Activated CD4-positive, CD25-positive, alpha-beta regulatory T cell treated with anti-CD3 and anti-CD28 coated beads, Interleukin-2, amount 50 U/mL, for 16 hours (primary cell): Measurements from ENCODE around the gene ADD3.
A peak's percentile ranks its signal among the peaks of the same experiment; 100 is the strongest.

Experiments
- DNase-seq: peaks from one replicate; pipeline ENCODE4 v3.0.0-alpha.2; 2020; ENCODE audit warnings: low read depth, low spot score

ADD3 gene

DNA sequence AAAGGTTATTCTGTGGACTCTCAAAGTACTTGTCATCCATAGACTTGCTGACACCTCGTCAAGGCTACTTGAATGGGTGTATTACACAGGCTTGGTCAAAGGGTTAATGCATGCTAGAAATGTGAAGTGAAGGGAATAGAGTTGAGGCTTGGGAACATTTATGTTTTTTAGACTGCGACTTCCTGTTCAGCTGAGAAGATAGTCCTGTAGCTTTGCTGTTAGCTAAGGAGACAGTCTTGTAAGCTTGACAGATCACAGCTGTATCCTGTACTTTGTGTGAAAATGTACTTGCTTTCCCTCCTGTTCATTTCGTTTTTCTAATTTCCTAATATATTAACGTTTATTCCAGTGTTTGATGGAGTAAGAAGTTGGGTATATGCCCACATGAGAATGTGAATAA lies 52.1 kb downstream of the ADD3 start:
- DNase-seq, result no peak

DNA sequence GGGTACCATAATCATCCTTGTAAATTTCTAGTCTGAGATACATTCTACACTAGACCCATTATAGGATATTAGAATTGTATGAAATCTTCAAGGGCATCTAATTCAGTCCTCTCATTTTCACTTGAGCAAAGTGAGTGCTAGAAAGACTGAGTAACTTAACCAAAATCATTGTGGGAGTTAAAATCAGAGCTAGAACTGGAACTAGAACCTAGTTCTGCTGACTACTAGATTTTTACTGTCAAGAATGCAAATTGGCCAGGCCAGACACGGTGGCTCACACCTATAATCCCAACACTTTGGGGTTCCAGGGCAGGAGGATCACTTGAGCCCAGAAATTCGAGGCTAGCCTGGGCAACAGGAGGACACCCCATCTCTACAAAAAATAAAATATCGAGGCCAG lies 53.9 kb downstream of the ADD3 start:
- DNase-seq, result no peak

DNA sequence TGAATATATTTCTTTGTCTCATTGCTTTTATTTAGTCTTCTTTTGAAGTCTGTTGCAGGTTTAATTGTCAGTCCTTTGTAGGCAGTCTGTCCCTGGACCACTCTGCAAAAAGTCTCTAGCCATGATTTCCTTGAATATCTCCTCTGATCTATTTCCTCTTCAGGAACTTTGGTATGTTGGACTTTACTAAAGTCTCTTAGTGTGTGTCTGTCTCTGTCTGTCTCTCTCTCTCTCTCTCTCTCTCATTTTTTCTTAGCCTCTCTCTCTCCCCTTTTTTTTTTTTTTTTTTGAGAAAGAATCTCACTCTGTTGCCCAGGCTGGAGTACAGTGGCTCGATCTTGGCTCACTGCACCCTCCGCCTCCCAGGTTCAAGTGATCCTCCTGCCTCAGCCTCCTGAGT lies 57.5 kb downstream of the ADD3 start:
- DNase-seq, result no peak

DNA sequence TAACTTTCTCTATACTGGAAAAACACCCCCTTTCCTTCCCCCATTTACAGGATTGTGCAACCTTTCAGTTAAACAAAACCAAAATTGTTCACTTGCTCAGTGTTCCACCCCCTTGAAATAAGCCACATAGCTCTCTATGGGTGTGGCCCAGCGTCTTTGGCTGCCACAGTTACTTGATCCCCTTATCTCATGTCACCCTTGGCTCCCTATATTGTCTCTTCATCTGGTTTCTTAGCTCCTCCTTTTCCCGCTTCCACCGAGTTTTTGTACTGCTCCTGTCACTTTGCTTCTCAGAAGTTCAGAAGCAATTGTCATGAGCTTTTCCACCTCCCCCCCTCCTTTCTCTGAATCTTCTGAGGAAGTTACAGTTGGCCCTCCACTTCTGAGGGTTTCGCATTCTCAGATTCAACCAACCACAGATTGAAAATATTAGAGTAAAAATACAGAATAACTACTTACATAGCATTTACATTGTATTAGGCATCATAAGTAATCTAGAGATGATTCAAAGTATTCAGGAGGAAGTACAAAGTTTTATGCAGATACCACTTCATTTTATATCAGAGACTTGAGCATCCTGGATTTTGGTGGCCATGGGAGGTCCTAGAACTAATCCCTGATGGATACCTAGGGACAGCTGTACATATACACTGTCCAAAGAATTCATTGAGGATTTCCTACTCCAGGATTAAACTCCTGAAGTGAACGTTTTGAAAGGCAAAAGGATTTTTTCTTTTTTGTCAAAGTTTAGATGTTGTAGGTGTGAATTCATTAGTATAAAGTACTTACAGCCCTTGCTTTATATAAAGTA lies 60.4 kb downstream of the ADD3 start:
- DNase-seq, result peak; percentile 17

DNA sequence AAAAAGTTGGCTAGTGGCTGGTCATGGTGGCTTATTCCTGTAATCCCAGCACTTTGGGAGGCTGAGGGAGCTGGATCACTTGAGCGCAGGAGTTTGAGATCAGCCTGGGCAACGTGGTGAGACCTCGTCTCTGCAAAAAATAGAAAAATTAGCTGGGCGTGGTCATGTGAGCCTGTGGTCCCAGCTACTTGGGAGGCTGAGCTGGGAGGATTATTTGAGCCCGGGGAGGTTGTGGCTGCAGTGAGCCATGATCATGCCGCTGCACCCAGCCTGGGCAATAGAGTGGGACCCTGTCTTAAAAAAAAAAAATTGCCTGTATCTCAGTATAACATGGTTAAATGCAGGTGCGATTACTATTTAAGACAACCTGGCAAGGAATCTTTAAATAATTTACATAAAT lies 61.0 kb downstream of the ADD3 start:
- no peak for DNase-seq

DNA sequence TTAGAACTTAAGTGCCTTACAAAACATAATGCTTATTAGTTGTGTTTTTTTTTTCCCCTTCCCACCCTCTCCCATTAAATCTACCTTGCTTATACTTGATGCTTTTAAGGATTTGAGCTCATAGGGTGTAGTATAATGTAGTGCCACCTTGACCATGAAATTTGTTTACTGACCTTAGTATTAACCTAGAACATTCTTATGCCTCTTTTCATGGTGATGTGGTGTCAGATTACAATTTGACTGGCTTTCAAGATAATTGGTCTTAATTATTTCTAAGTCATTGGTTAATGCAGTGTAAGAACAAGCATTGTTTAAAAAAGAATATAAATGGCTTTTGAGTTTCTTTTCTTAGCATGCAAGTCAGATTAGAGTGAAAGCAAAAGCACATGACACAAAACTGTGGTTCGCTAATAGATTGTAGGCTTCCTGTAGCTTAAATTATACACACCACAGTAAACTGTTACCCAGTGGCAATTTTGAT lies 61.8 kb downstream of the ADD3 start:
- no peak for DNase-seq

DNA sequence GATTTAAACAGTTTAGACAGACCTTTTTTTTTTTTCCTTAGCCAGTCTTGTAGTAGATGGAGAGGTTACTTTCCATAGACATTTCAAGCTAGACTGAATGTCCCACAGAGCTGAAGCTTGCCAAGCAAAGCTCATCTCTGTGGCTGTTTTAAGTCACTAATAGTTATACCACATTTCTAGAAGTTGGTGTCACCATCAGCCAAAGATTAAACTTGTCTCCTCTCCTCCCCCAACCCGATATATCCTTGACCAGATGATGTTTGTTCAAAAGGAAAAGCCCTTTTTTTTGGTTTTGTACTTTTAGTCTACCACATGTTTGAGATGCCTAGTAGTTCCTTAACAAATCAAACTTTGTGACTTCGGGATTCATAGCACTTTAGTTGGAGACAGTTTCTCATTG lies 66.1 kb downstream of the ADD3 start:
- DNase-seq, result no peak

DNA sequence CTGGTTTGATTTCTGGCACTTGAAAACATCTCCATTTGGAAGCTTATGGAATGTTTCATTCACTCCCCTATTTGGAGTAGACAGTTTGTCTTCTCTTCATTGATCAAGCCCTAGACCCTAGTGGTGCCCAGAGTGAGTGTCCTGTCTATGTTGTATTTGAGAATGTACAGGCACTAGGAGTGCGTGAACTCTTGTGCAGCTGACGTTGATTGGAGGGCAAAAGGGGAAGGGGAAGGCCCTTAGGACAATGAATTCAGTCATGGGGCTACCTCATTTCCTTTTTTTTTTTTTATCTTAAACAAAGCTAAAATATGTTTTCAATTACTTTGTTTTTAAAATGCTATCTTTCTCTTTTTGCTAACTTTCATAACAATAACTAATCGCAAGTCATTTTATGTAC lies 66.5 kb downstream of the ADD3 start:
- DNase-seq, result no peak

DNA sequence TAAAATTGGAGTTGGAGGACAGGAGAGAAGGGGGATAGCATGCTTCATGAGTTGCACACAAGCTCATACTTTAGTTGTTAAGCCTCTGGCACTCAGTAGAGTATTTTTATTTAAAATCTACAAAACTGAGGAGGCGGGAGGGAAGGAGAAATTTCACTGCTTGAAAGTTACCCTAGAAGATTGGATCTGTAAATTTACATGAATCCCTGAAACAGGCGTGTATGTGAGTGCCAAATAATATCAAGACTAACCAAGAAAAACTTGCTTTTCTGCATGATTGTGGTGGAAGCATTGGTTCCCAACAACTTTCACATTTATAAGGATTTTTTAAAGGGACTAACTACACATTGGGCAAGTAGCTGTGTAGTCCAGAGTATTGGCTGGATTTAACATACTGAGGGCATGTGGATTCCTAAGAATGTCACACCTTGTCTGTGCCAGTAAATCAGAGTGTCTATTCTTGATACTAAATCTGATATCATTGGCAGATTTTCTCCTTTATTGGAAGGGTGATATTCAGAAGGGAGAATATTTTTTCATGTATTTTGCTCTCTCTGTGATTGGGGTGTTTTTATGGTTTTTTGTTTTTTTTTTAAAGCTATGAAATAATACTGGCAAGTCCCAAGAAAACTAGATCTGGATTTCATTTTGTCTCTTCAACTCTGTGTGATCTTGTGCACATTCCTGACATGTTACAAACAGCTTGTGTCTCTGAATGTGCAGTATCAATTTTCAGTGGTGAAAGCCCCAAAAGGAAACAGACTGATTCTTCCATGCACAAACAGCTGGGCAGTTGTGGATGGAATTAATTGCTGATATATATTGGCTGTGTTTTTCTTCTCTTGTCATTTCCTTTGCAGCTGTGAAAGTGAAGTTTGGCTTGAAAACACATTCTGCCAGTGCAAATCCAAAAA lies 67.2 kb downstream of the ADD3 start:
- DNase-seq, result no peak

DNA sequence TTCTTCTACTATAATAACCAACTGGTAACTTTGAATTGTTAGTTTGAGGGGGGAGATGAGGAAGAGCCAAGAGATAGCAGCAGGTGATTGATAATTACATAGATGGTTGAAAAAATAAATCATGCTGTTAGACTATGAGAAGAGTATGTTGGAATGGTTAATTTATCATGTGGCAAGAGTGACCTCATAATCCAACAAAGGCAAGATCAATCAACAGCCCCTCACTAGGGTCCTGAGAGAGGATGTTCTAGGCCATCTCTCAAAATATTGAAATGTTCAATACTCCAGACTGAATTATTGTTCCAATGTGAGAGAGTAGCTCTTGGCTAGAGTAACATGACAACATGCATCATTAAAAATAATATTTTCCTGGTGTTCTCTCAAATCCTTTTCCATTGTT lies 67.9 kb downstream of the ADD3 start:
- no peak for DNase-seq

DNA sequence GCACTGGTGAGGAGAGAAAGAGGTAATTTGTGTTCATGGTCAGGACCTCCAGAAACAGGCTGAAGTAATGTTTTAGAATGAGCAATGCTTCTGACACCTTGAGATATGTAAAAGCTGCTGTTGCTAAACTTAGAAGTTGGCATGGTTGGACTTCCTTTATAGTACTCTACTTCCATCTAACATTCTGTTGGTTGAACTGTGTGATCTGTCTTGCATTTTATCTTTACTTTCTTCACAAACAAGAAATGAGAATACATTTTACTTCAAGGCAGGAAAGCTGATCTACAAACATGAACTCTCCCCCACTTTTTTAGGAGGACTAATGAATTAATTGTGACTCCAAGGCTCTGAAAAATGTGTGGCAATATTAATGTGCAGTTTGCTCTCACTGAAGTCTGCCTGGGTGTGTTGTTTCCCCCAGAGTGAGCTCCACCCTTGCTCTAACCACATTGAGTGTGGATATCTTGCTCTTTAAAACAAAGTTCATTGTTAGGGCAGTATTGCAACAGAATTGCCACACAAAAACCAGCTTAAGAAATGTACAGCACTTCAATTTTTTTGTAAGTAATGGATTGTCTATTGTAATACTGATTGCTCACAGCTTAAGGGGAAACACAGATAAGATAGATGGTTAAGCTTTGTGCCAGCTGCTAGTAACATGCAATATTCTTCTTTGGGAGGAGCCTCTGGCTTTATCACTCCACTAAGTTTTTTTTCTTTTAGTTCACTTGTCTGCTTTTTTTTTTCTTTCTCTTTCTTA lies 69.0 kb downstream of the ADD3 start:
- no peak for DNase-seq

DNA sequence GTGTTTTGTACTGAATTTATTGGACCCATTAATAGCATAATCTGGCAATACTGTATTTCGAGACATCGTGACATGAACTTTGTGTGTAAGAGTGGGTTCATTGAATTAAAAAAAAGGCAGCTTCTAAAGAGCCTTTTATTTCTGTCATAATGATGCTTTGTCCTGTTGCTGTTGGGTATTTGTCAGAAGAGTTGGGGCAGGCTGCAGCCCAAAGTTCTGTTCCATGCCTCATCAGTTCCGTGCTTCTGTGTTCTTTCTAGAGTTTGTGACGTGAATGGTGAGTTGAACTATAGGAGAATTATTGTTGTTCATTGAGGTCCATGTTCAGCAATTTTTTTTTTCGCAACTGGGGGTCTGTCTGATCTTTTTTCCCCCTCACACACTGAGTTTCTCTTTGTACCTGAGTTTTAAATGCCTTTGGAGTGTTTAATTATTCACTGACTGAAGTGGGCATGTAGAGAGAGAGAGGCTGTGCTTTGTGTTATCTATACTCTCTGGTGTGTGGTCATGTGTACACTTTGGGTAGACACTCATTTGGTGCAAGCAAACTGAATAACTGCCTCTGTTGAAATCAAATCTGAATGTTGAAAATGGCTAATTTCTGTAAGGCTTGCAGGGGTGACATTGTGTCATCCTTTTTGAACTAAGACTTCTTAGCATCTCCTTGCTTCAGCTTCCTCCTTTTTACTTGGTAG lies 69.8 kb downstream of the ADD3 start:
- DNase-seq, result no peak

DNA sequence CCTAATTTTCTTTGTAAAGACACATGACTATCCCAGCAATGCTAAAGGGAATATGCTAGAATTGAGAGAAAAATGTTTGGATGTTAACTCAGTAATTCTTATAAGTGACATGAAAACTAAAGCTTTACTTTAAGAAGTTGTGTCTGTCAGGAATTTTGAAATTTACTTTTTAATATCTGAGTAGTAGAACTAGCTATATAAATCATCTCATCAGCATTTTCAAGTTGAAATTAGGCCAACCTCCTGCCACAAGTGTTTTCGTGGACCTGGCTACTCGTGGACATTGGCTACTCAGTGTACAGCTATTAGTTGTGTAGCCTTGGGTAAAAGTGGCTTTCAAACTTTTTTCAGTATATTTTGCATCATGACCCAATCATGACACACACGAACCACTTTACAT lies 70.5 kb downstream of the ADD3 start:
- no peak for DNase-seq

DNA sequence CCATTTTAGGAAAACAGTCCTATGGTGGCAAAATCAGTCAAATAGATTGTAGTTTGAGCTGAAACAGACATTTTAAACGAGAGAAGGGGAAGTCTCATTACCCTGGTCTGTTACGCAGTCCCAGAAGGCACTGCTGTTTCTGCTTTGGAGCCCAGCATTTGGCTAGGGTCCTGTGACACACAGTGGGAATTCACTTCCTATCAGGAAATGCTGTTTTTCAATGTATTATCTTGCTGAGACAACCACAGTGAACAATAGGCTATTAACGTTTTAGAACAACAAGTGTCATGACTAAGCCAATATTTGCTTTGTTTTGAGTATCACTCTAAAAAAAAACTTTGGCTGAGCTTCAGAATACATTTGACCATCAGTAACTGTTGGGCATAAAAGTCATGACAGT lies 74.1 kb downstream of the ADD3 start:
- DNase-seq, result no peak

DNA sequence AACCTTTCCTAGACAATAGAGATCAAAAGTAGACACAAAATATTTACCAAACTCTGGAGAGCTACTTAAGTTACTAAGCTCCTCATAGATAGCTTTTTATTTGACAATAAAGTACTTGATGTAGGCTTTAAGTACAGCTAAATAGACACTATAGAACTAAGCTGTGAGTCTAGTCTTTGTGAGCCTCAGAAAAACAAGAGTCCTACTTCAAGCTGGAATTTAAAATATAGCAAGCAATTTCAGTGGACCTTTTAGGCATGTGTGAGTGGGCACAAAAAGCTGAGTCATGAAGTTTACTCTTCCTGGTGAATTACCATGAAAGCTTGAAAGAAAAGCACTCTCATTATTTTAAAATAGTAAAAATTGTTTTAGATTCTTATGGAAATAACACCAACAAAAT lies 76.1 kb downstream of the ADD3 start:
- no peak for DNase-seq

DNA sequence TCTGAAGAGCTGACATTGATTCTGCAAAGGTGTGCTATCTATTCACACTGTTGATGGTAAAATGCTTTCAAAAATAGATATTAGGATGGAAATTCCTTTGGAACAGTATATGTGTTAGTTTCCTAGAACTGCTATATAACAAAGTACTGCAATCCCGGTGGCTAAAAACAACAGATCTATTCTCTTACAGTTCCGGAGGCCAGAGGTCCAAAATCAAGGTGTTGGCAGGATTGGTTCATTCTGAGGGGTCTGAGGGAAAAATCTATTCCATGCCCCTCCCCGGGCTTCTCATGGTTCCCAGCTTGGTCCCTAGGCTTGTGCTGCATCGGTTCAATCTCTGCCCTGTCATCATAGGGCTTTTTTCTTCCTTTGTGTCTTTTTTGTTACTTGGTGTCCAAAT lies 79.9 kb downstream of the ADD3 start:
- DNase-seq, result no peak

DNA sequence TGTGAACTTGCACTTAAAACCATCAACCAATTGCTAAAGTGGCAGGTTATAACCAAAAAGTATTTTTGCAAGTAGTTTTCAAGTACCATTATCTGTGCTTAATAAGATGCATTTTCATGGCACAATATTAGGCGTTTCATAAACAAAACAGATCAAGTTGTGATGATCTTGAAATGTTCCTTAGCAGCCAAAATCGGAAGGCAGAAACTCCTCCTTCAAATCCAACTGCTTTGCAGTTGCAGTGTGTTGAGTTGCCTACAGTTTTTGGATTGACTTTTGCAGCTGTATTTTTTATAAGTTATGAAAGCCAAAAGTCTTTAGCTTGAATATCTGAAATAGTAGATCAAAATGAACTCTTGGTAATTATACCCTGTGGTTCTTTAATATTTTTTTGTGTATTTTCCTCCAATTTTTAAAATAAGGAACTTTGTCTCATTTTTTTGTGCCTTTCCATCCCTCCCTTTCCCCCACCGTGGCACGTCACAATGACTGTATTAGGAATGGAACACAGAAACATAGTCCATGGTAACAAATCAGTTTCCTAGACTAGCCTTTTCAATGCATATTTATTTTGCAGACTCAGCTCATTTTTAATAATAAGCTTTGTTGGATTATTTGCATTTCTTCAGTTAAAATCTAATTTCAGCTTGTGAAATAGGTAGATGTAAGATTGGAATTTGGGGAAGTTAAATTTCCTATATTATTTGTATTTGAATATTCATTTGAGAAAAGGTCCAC lies 80.8 kb downstream of the ADD3 start:
- DNase-seq, result no peak

DNA sequence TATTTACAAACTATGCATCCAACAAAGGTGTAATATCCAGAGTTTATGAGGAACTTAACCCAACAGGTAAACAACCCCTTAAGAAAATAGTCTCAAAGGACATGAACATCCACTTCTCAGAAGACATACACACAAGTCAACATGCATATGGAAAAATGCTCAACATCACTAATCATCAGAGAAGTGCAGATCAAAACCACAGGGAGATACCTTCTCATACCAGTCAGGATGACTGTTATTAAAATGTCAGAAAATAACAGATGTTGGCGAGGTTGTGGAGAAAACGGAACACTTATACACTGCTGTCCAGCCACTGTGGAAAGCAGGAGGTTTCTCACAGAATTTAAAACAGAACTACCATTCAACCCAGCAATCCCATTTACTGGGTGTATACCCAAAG lies 84.0 kb downstream of the ADD3 start:
- DNase-seq, result no peak

DNA sequence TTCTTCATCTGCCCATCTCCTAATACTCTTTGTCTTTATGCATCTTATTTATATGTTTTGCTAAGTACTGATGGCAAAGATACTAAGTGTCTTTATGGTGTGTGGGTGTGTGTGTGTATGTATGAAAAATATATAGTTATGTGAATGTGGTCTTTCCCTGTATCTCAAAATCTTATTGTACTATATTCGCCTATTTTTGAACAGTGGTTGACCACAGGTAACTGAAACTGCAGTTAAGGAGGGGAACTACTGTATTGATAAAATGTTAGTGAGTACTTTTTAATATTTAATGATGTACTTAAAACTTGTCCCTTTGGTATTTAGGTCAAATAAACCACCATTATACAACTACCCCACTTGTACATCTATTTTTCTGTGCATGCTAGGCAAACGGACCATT lies 85.9 kb downstream of the ADD3 start:
- DNase-seq, result no peak

DNA sequence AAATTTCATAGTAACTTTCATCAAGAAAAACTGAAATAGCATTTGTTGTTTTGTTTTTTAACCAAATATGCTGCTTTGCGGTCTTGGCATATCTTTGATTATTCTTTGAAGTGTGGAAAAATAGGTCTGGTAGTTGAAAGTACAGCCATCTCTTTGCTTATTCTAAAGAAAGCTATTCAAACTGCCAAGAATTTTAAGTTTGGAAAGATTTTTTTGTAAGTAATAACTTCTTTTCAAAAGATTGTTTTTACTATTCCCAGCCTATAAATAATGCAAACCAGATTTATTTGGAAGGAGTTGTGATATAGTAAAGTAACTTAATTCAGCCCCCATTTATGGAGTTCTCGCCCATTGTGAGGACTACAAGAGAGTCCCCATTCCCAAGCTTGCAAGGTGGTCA lies 87.0 kb downstream of the ADD3 start:
- DNase-seq, result no peak
